PC-9 (cell line): ENCODE measurements around the gene CCDC68.

Experiments used
- CTCF ChIP-seq: fragments of 200-600 bp; sonication (generic); conservative IDR thresholded peaks from 2 replicates; pipeline ENCODE4 v1.6.1; 2017; ENCODE audit warnings: mixed run types, antibody characterized with exemption, mild to moderate bottlenecking, moderate library complexity
- EZH2 ChIP-seq: fragments of 200-600 bp; sonication (generic); IDR thresholded peaks from 2 replicates; pipeline ENCODE4 v1.8.0; 2017; ENCODE audit warnings: antibody characterized with exemption, low read depth

- TF ChIP-seq CTCF (no peak), EZH2 (no peak)
Observed at GRCh38 chr18:54948350-54948837, 10.9 kb downstream of the CCDC68 start.
